HepG2 (cell line): ENCODE data around the gene B3GNT8. TPM values are rescaled to one million over a fixed set of nuclear protein-coding genes. Genes with fewer than 3 reads are reported as not detected.

Source experiments
- ADNP ChIP-seq: sonication (generic); formaldehyde crosslinking; IDR thresholded peaks from 2 replicates; pipeline ENCODE4 v1.4.0; 2020; ENCODE audit warnings: missing genetic modification reagents
- CHD2 ChIP-seq: IDR thresholded peaks from 2 replicates; pipeline ENCODE4 v1.6.1; 2011; ENCODE audit warnings: low read depth, low read length, improper control_type of control experiment
- EEA1 ChIP-seq: sonication (generic); formaldehyde crosslinking; IDR thresholded peaks from 2 replicates; pipeline ENCODE4 v1.5.1; 2020; ENCODE audit warnings: mild to moderate bottlenecking, missing genetic modification reagents, borderline replicate concordance
- EHMT2 ChIP-seq: fragments of 200-600 bp; sonication (generic); IDR thresholded peaks from 2 replicates; pipeline ENCODE4 v1.7.0; 2017; ENCODE audit warnings: antibody characterized with exemption, low read depth, low read length, borderline replicate concordance
- HNRNPH1 ChIP-seq: fragments of 200-400 bp; formaldehyde crosslinking; optimal IDR thresholded peaks from 2 replicates; pipeline ENCODE3; 2017; ENCODE audit warnings: mild to moderate bottlenecking, low read depth, low read length
- HOXA5 ChIP-seq: sonication (generic); formaldehyde crosslinking; IDR thresholded peaks from 2 replicates; pipeline ENCODE4 v1.4.0; 2020; ENCODE audit warnings: missing genetic modification reagents
- ISL2 ChIP-seq: sonication (generic); formaldehyde crosslinking; IDR thresholded peaks from 2 replicates; pipeline ENCODE4 v1.5.0; 2020; ENCODE audit warnings: missing genetic modification reagents
- MEF2D ChIP-seq: sonication (generic); formaldehyde crosslinking; IDR thresholded peaks from 2 replicates; pipeline ENCODE4 v1.5.1; 2020; ENCODE audit warnings: mild to moderate bottlenecking, missing genetic modification reagents
- NFE2L1 ChIP-seq: sonication (generic); formaldehyde crosslinking; IDR thresholded peaks from 2 replicates; pipeline ENCODE4 v1.4.0; 2020; ENCODE audit warnings: missing genetic modification reagents, mild to moderate bottlenecking, borderline replicate concordance
- NPAS2 ChIP-seq: sonication (generic); formaldehyde crosslinking; IDR thresholded peaks from 2 replicates; pipeline ENCODE4 v1.8.0; 2022; ENCODE audit warnings: mild to moderate bottlenecking, missing genetic modification reagents, borderline replicate concordance
- POLR2A ChIP-seq, 2 experiments: IDR thresholded peaks; 2 replicates each; pipeline ENCODE4 v1.6.1; 2011; ENCODE audit warnings: low read depth in 2 of 2, low read length in 2 of 2, mild to moderate bottlenecking in 1 of 2, moderate library complexity in 1 of 2; ENCODE audit not compliant: insufficient read depth in 1 of 2
- SATB2 ChIP-seq: sonication (generic); formaldehyde crosslinking; IDR thresholded peaks from 2 replicates; pipeline ENCODE4 v1.5.0; 2020; ENCODE audit warnings: missing genetic modification reagents
- SKI ChIP-seq: fragments of 450-650 bp; IDR thresholded peaks from one replicate; pipeline ENCODE4 v1.6.1; 2018; ENCODE audit warnings: mild to moderate bottlenecking; ENCODE audit not compliant: partially characterized antibody
- TBX2 ChIP-seq: sonication (generic); formaldehyde crosslinking; IDR thresholded peaks from 2 replicates; pipeline ENCODE4 v1.5.0; 2020; ENCODE audit warnings: missing genetic modification reagents, mild to moderate bottlenecking, borderline replicate concordance
- ZNF20 ChIP-seq: sonication (generic); formaldehyde crosslinking; IDR thresholded peaks from 2 replicates; pipeline ENCODE4 v1.4.0; 2020; ENCODE audit warnings: mild to moderate bottlenecking, moderate library complexity, missing genetic modification reagents
- ZNF34 ChIP-seq: sonication (generic); formaldehyde crosslinking; IDR thresholded peaks from 2 replicates; pipeline ENCODE4 v1.4.0; 2020; ENCODE audit warnings: mild to moderate bottlenecking, missing genetic modification reagents, borderline replicate concordance
- ZNF547 ChIP-seq: sonication (generic); formaldehyde crosslinking; IDR thresholded peaks from 2 replicates; pipeline ENCODE4 v1.5.1; 2020; ENCODE audit warnings: mild to moderate bottlenecking, missing genetic modification reagents
- ZNF7 ChIP-seq: IDR thresholded peaks from 2 replicates; pipeline ENCODE4 v1.6.1; 2016; ENCODE audit warnings: missing biosample characterization, missing genetic modification reagents
- ZNF781 ChIP-seq: sonication (generic); formaldehyde crosslinking; IDR thresholded peaks from 2 replicates; pipeline ENCODE4 v1.5.1; 2020; ENCODE audit warnings: borderline replicate concordance, mild to moderate bottlenecking, missing genetic modification reagents; ENCODE audit errors: not compliant biosample characterization
- polyA plus RNA-seq, 8 experiments: library from polyadenylated mRNA; depleted of rRNA in 3 of 8; stranded (reverse) in 7 of 8; unstranded in 1 of 8; fragments of >200 nt; fragmentation: Illumina TruSeq in 4 of 8; extraction: Trizol in 4 of 8; gene quantifications; 2 replicates each; pipeline versions ENCODE4 v1.2.1 to v1.2.3, GENCODE V29; 2011 to 2016; ENCODE audit warnings: low read depth in 4 of 8, missing spikeins in 1 of 8, mixed read lengths in 1 of 8; ENCODE audit not compliant: insufficient read depth in 1 of 8
- total RNA-seq, 5 experiments: library from RNA; depleted of rRNA; stranded (reverse); fragments of >200 nt; fragmentation: Illumina TruSeq; extraction: Trizol; gene quantifications; 2 replicates each; pipeline ENCODE4 v1.2.3, GENCODE V29; 2016; ENCODE audit warnings: low read depth in 1 of 5
- TF ChIP-seq, protein P1 (sequence below): sonication (generic); formaldehyde crosslinking; IDR thresholded peaks from 2 replicates; pipeline ENCODE4 v1.8.1; 2022; ENCODE audit warnings: mild to moderate bottlenecking, missing genetic modification reagents
- TF ChIP-seq, protein P2 (sequence below): sonication (generic); formaldehyde crosslinking; IDR thresholded peaks from 2 replicates; pipeline ENCODE4 v1.8.1; 2023; ENCODE audit warnings: mild to moderate bottlenecking, missing genetic modification reagents
- TF ChIP-seq, protein P3 (sequence below): IDR thresholded peaks from 2 replicates; pipeline ENCODE4 v1.6.1; 2016; ENCODE audit warnings: low read depth, missing genetic modification reagents, missing compliant biosample characterization

The B3GNT8 gene
- total and polyA plus RNA-seq, 2 of the 13 experiments (the other 11 are each of a cell fraction or from before 2014, with no cell fraction given): 0.26 to 1.9 TPM

DNA sequence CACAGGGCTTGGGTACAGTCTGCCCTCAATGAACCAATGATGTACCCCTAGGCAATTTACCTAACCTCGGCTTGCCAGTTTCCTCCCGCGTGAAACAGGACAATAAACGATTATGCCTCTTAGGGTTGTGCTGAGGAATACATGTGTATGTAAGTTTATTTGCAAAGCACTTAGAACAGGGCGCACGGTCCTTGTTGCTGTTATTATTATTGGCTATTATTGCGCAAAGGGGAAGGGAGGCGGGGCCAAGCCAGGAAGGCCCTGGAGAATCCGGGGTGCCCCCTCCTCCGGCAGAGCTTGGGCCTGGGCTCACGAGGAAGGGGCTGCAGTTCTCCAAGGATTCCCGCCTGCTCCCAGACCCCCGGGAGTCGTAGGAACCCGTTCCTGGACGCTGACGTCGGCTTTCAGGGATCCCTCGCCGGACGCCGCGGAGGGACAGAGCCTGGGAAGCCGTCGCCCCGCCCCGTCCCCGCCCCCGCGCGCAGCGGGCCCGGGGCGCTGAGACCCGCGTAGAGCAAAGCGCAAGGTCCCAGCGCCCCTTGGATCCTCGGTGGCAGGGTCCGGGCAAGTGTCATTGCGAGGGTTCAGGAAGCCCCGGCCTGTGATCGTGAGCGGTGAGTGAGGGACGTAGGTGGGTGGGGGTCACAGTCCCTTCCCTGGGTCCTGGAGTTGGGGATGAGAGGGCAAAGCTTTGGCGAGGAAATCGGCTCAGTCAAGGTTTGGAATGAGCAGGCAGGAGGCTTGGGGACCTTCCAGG is 50.8 kb downstream of the B3GNT8 start, which contains the start of gene TMEM91 (continued):
- TF ChIP-seq ZNF781 (no peak), ISL2 (CRISPR knock-in tag) (0 out of 2 replicates have a peak, but pooled peaks have one; percentile 3), HOXA5 (CRISPR knock-in tag) (no peak), SATB2 (CRISPR knock-in tag) (no peak), ZNF20 (CRISPR knock-in tag) (no peak), ADNP (CRISPR knock-in tag) (no peak), ZNF7 (CRISPR knock-in tag) (no peak), ZNF547 (no peak), NPAS2 (peak; percentile 30; the same call in 1 of the 2 replicates), HNRNPH1 (no peak), NFE2L1 (CRISPR knock-in tag) (no peak), ZNF34 (CRISPR knock-in tag) (no peak), SKI (no peak), MEF2D (CRISPR knock-in tag) (no peak), CHD2 (no peak), TBX2 (CRISPR knock-in tag) (peak; percentile 65; the same call in 1 of the 2 replicates), EHMT2 (no peak), POLR2A (IDR thresholded peaks at IDR 0.05; ENCODE audit: insufficient read depth in 1 of 2, low read depth in 2 of 2, low read length in 2 of 2) (0 out of 4 replicates have a peak, but pooled peaks of 1 of the 2 experiments have one; percentile 55), EEA1 (CRISPR knock-in tag) (no peak)
- TF ChIP-seq, protein P1, sequence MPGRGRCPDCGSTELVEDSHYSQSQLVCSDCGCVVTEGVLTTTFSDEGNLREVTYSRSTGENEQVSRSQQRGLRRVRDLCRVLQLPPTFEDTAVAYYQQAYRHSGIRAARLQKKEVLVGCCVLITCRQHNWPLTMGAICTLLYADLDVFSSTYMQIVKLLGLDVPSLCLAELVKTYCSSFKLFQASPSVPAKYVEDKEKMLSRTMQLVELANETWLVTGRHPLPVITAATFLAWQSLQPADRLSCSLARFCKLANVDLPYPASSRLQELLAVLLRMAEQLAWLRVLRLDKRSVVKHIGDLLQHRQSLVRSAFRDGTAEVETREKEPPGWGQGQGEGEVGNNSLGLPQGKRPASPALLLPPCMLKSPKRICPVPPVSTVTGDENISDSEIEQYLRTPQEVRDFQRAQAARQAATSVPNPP (CRISPR knock-in tag): no peak
- TF ChIP-seq, protein P2, sequence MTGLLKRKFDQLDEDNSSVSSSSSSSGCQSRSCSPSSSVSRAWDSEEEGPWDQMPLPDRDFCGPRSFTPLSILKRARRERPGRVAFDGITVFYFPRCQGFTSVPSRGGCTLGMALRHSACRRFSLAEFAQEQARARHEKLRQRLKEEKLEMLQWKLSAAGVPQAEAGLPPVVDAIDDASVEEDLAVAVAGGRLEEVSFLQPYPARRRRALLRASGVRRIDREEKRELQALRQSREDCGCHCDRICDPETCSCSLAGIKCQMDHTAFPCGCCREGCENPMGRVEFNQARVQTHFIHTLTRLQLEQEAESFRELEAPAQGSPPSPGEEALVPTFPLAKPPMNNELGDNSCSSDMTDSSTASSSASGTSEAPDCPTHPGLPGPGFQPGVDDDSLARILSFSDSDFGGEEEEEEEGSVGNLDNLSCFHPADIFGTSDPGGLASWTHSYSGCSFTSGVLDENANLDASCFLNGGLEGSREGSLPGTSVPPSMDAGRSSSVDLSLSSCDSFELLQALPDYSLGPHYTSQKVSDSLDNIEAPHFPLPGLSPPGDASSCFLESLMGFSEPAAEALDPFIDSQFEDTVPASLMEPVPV (CRISPR knock-in tag): no peak
- TF ChIP-seq, protein P3, sequence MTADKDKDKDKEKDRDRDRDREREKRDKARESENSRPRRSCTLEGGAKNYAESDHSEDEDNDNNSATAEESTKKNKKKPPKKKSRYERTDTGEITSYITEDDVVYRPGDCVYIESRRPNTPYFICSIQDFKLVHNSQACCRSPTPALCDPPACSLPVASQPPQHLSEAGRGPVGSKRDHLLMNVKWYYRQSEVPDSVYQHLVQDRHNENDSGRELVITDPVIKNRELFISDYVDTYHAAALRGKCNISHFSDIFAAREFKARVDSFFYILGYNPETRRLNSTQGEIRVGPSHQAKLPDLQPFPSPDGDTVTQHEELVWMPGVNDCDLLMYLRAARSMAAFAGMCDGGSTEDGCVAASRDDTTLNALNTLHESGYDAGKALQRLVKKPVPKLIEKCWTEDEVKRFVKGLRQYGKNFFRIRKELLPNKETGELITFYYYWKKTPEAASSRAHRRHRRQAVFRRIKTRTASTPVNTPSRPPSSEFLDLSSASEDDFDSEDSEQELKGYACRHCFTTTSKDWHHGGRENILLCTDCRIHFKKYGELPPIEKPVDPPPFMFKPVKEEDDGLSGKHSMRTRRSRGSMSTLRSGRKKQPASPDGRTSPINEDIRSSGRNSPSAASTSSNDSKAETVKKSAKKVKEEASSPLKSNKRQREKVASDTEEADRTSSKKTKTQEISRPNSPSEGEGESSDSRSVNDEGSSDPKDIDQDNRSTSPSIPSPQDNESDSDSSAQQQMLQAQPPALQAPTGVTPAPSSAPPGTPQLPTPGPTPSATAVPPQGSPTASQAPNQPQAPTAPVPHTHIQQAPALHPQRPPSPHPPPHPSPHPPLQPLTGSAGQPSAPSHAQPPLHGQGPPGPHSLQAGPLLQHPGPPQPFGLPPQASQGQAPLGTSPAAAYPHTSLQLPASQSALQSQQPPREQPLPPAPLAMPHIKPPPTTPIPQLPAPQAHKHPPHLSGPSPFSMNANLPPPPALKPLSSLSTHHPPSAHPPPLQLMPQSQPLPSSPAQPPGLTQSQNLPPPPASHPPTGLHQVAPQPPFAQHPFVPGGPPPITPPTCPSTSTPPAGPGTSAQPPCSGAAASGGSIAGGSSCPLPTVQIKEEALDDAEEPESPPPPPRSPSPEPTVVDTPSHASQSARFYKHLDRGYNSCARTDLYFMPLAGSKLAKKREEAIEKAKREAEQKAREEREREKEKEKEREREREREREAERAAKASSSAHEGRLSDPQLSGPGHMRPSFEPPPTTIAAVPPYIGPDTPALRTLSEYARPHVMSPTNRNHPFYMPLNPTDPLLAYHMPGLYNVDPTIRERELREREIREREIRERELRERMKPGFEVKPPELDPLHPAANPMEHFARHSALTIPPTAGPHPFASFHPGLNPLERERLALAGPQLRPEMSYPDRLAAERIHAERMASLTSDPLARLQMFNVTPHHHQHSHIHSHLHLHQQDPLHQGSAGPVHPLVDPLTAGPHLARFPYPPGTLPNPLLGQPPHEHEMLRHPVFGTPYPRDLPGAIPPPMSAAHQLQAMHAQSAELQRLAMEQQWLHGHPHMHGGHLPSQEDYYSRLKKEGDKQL: no peak
